Prostate gland (tissue), 2 donors: Measurements from ENCODE around the gene EFCC1.

Source experiments
- CTCF ChIP-seq, 4 experiments: fragments of 200-600 bp in 2 of 4; fragments of 450-650 bp in 2 of 4; sonication (generic) in 2 of 4; IDR thresholded peaks; 1 replicate in 3 of 4; 2 replicates in 1 of 4; pipeline ENCODE4 v1.5.1; 2016 to 2019; ENCODE audit warnings: antibody characterized with exemption in 4 of 4, mild to moderate bottlenecking in 2 of 4, moderate library complexity in 2 of 4
- POLR2AphosphoS5 ChIP-seq: sonication (generic); formaldehyde crosslinking; IDR thresholded peaks from one replicate; pipeline ENCODE4 v1.6.1; 2017; ENCODE audit warnings: antibody characterized with exemption

GRCh38 chr3:129070086-129070885, 69.2 kb downstream of the EFCC1 start:
- TF ChIP-seq CTCF (IDR thresholded peaks at IDR 0.05), result no peak
- no peak for TF ChIP-seq POLR2AphosphoS5
